NT2/D1 (cell line): ENCODE data around the gene HK1.
"Not testable (repeated sequence)": the region's sequence is repeated elsewhere in the genome, so short reads cannot be mapped to it uniquely, and the experiment has no call there.

ENCODE experiments used
- SUZ12 ChIP-seq: IDR thresholded peaks from 2 replicates; pipeline ENCODE4 v1.6.1; 2011; ENCODE audit not compliant: insufficient read length, insufficient read depth; ENCODE audit errors: extremely low read depth
- YY1 ChIP-seq: IDR thresholded peaks from 2 replicates; pipeline ENCODE4 v1.6.1; 2011; ENCODE audit not compliant: insufficient read length, insufficient read depth
- ZNF274 ChIP-seq: IDR thresholded peaks from 2 replicates; pipeline ENCODE4 v1.6.1; 2011; ENCODE audit warnings: mild to moderate bottlenecking, low read depth, low read length

DNA sequence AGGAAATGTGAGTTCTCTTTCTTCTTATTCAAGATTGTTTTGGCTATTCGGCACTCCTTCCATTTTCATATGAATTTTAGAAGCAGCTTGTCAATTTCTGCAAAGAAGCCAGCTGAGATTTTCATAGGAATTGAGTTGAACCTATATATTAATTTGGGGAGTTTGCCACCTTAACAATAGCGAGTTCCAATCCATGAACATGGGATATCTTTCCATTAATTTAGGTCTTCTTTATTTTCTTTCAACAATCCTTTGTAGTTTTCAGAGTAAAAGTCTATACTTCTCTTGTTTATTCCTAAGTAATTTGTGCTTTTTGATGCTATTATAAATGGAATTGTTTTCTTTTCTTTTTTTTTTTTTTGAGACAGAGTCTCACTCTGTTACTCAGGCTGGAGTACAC, 26.9 kb upstream of the HK1 start:
- not testable (repeated sequence) for TF ChIP-seq ZNF274, SUZ12, YY1
